OCI-LY3 (cell line): ENCODE data around the gene SLC44A1.

Source experiments
- H2AFZ ChIP-seq: fragments of 200-600, 300-600 bp; shearing (Covaris generic); 2 replicates; pipeline ENCODE4 v1.6.0; 2014; ENCODE audit warnings: antibody characterized with exemption, low read depth, low read length
- H3K27ac ChIP-seq: fragments of 200-600, 300-600 bp; sonication (generic); 2 replicates; pipeline ENCODE4 v1.5.1; 2014; ENCODE audit warnings: mild to moderate bottlenecking, low read length, moderate library complexity, mixed read lengths
- H3K27me3 ChIP-seq: fragments of 200-600, 300-600 bp; sonication (generic); 2 replicates; pipeline ENCODE4 v1.6.1; 2014; ENCODE audit warnings: low read depth, low read length, mixed read lengths
- H3K36me3 ChIP-seq: fragments of 200-600, 300-600 bp; sonication (generic); replicated peaks from 2 replicates; pipeline ENCODE3; 2014; ENCODE audit warnings: low read depth, low read length, mixed read lengths
- H3K4me1 ChIP-seq: fragments of 300-600, 200-600 bp; sonication (generic); 2 replicates; pipeline ENCODE4 v1.6.1; 2014; ENCODE audit warnings: low read length, mixed read lengths
- H3K4me2 ChIP-seq: fragments of 200-600, 300-600 bp; sonication (generic); 2 replicates; pipeline ENCODE4 v1.6.1; 2014; ENCODE audit warnings: low read length, mixed read lengths
- H3K4me3 ChIP-seq: fragments of 300-600, 200-600 bp; sonication (generic); 2 replicates; pipeline ENCODE4 v1.5.1; 2014; ENCODE audit warnings: antibody characterized with exemption, mild to moderate bottlenecking, low read length, moderate library complexity
- H3K79me2 ChIP-seq: fragments of 300-600, 200-600 bp; shearing (Covaris generic); 2 replicates; pipeline ENCODE4 v1.6.1; 2014; ENCODE audit warnings: mild to moderate bottlenecking, low read length, mixed read lengths
- H3K9ac ChIP-seq: fragments of 300-600, 200-600 bp; shearing (Covaris generic); 2 replicates; pipeline ENCODE4 v1.6.0; 2014; ENCODE audit warnings: mild to moderate bottlenecking, low read length, moderate library complexity
- H3K9me3 ChIP-seq: fragments of 200-600, 300-600 bp; shearing (Covaris generic); 2 replicates; pipeline ENCODE4 v1.6.1; 2014; ENCODE audit warnings: low read length, mixed read lengths; ENCODE audit not compliant: insufficient read depth
- H4K20me1 ChIP-seq: fragments of 200-600, 300-600 bp; sonication (generic); 2 replicates; pipeline ENCODE4 v1.6.1; 2016; ENCODE audit warnings: low read length, mixed read lengths; ENCODE audit not compliant: insufficient read depth
- EZH2phosphoT487 ChIP-seq: fragments of 200-600 bp; shearing (Covaris generic); IDR thresholded peaks from 2 replicates; pipeline ENCODE4 v1.6.1; 2018; ENCODE audit warnings: antibody characterized with exemption, mixed run types, low read depth
- TF ChIP-seq, protein P1 (sequence below): fragments of 200-600, 300-600 bp; sonication (generic); IDR thresholded peaks from 2 replicates; pipeline ENCODE4 v1.5.1; 2014; ENCODE audit warnings: antibody characterized with exemption, low read length, low read depth

The SLC44A1 gene

DNA sequence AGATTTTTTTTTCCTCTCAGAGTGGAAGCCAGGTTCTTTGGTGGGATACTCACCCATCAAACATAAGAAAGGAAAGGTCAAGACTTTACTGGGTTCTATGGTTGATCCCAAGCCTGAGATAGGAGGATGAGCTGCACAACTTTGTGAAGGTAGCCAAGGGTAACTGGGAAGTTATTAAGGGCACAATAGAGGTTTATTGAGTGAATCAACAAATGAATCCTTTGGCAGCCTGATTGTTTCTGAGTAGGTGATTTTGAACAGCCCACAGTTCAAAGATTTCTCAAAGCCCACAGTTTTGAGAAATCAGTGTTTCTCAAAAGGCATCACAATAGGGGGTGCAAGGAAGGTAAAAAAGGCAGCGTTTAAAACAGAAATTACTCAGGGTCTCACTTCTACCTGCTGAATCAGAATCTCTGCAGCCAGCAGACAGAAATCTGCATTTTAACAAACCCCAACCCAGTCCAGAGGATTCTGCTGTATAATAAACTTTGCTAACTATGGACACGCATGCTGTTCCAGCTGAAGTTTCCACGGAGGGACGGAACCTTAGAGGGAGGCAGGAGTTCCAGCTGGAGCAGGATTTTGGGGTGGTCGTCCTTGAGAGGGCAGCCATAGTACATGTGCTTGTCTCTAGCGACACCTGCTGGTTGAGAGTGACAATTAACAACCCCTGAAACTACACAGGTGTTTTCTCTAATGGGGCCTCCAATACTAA is 170.7 kb downstream of the SLC44A1 start:
- Histone ChIP-seq H3K4me3 (peak overlapping the region; percentile 65), H3K79me2 (no peaks in the 10 kb centered on the region), H3K27me3 (no peaks in the 10 kb centered on the region), H2AFZ (peak overlapping the region; percentile 62), H3K4me1 (peaks cover 26% of the 10 kb centered on the region), H3K9me3 (no peaks in the 10 kb centered on the region), H4K20me1 (no peaks in the 10 kb centered on the region), H3K9ac (peak overlapping the region; percentile 45), H3K27ac (no peak overlapping the region), H3K36me3 (no peaks in the 10 kb centered on the region), H3K4me2 (peak overlapping the region; percentile 87)
- no peak for TF ChIP-seq EZH2phosphoT487
- TF ChIP-seq, protein P1, sequence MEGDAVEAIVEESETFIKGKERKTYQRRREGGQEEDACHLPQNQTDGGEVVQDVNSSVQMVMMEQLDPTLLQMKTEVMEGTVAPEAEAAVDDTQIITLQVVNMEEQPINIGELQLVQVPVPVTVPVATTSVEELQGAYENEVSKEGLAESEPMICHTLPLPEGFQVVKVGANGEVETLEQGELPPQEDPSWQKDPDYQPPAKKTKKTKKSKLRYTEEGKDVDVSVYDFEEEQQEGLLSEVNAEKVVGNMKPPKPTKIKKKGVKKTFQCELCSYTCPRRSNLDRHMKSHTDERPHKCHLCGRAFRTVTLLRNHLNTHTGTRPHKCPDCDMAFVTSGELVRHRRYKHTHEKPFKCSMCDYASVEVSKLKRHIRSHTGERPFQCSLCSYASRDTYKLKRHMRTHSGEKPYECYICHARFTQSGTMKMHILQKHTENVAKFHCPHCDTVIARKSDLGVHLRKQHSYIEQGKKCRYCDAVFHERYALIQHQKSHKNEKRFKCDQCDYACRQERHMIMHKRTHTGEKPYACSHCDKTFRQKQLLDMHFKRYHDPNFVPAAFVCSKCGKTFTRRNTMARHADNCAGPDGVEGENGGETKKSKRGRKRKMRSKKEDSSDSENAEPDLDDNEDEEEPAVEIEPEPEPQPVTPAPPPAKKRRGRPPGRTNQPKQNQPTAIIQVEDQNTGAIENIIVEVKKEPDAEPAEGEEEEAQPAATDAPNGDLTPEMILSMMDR: peak; percentile 95

DNA sequence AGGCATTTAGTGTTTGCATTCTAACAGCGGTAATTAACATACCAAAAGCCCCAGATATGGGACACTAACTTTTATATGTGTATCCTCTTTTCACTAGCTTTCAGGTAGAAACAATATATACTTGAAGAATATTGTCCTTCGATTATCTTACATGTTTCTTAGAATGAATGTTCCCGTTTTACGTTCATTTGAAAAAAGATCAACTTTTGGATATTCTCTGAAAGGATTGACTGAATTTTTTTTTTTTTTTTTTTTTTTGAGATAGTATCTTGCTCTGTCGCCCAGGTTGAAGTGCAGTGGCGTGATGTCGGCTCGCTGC is 171.2 kb downstream of the SLC44A1 start:
- no peaks in the 10 kb centered on the region for H3K36me3 ChIP-seq
- H3K27me3 ChIP-seq: no peaks in the 10 kb centered on the region
- no peaks in the 10 kb centered on the region for H3K9me3 ChIP-seq
- H3K4me2 ChIP-seq: peak overlapping the region; percentile 87
- no peaks in the 10 kb centered on the region for H3K79me2 ChIP-seq
- H3K4me1 ChIP-seq: peaks cover 26% of the 10 kb centered on the region
- H2AFZ ChIP-seq: no peak overlapping the region
- H4K20me1 ChIP-seq: no peaks in the 10 kb centered on the region
- TF ChIP-seq, protein P1: no peak
- TF ChIP-seq EZH2phosphoT487: no peak
- H3K27ac ChIP-seq: no peak overlapping the region
- H3K4me3 ChIP-seq: no peak overlapping the region
- no peak overlapping the region for H3K9ac ChIP-seq

DNA sequence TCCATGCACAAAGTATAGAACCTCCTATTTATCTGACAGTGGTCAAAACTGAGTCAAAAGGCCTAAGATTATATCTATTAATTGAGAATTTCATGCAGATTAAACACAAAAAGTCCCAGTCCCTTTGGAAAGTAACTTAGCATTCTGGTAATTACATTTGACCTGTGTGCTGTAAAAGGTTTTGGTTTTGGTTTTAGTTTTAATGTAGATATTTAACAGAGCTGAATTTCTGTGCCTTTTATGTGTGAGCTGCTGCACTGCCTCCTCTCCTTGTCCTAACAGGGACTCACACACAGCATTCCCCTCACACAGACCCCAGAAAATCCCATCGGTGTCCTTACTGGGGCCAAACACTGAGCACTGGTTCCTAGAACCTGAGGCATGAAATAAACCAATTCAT is 172.4 kb downstream of the SLC44A1 start:
- Histone ChIP-seq H3K27ac (peak overlapping the region; percentile 46), H3K79me2 (no peaks in the 10 kb centered on the region), H3K9ac (peak overlapping the region; percentile 6; the same call in 1 of the 2 replicates), H3K4me1 (peaks cover 26% of the 10 kb centered on the region), H3K27me3 (no peaks in the 10 kb centered on the region), H3K36me3 (no peaks in the 10 kb centered on the region), H2AFZ (peak overlapping the region; percentile 71; the same call in 1 of the 2 replicates), H3K9me3 (no peaks in the 10 kb centered on the region), H3K4me3 (peak overlapping the region; percentile 24), H4K20me1 (no peaks in the 10 kb centered on the region), H3K4me2 (peak overlapping the region; percentile 62)
- TF ChIP-seq, protein P1: no peak
- no peak for TF ChIP-seq EZH2phosphoT487

DNA sequence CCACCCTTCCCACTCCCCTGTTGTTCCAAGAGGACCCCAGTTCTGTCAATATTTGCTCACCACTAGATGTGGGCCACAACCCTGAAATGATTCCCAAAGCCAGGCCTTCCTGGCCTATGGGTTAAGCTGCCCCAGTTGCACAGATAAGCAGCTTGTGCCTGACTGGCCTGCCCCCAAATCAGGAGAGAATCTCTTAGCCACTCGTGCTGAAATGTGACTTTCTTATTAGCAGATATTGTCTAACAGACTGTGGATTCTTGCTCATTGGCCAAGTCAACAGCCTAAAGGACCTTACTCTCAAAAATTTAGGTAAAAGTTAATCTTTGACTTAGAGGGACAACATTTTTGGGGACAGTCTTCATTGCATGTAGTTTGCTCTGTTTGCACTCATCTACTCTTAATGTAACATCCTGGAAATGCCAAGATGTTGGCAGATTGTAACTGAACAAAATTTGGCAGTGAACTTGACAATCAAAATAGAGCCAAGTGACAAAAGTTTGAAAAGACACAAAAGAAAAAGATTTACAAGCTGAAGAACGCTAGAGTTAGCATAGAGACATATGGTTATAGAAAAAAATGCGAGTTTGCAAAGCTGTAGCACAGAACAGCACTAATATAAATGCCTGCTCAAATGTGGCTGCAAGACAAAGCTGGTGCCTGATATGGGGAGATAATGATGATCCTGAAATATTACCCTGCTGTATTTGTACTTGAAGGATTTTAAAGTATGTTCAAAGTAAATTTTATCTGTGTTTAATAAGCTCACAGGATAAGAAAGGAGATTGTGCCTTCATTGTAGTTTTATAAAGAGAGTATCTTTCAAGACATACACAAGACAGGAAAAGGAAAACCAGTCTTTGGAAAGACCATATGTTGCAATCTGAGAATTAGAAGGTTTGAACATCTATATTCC is 174.4 kb downstream of the SLC44A1 start:
- peaks cover 26% of the 10 kb centered on the region for H3K4me1 ChIP-seq
- H3K79me2 ChIP-seq: no peaks in the 10 kb centered on the region
- H3K27me3 ChIP-seq: no peaks in the 10 kb centered on the region
- no peak overlapping the region for H3K27ac ChIP-seq
- H3K9ac ChIP-seq: no peak overlapping the region
- no peak overlapping the region for H3K4me3 ChIP-seq
- no peaks in the 10 kb centered on the region for H3K9me3 ChIP-seq
- H3K36me3 ChIP-seq: no peaks in the 10 kb centered on the region
- no peak overlapping the region for H2AFZ ChIP-seq
- H4K20me1 ChIP-seq: no peaks in the 10 kb centered on the region
- no peak overlapping the region for H3K4me2 ChIP-seq
- TF ChIP-seq EZH2phosphoT487: no peak
- TF ChIP-seq, protein P1: no peak
